HG02798 (cell line): ENCODE data around the gene NIPA2.

Source experiments
- ATAC-seq: cut with Tn5 transposase; IDR thresholded peaks from one replicate; pipeline ENCODE4 v1.9.1; 2021; ENCODE audit warnings: mild to moderate bottlenecking; ENCODE audit not compliant: unreplicated experiment, poor library complexity

The NIPA2 gene

GRCh38 chr15:22874256-22874655, 35.8 kb downstream of the NIPA2 start:
- no peak for ATAC-seq

- ATAC-seq: no peak
Measured at GRCh38 chr15:22874966-22875365, 36.5 kb downstream of the NIPA2 start.

- no peak for ATAC-seq
Measured at GRCh38 chr15:22877117-22877516, 38.7 kb downstream of the NIPA2 start.

- ATAC-seq: no peak
Measured at GRCh38 chr15:22877607-22878006, 39.1 kb downstream of the NIPA2 start.

- ATAC-seq: no peak
Measured at GRCh38 chr15:22878103-22878502, 39.6 kb downstream of the NIPA2 start.

- no peak for ATAC-seq
Measured at GRCh38 chr15:22880068-22880980, 41.9 kb downstream of the NIPA2 start.

- no peak for ATAC-seq
Measured at GRCh38 chr15:22880981-22881738, 42.7 kb downstream of the NIPA2 start.

- no peak for ATAC-seq
Measured at GRCh38 chr15:22881739-22882440, 43.4 kb downstream of the NIPA2 start.

GRCh38 chr15:22883196-22883595, 44.7 kb downstream of the NIPA2 start:
- ATAC-seq: no peak

GRCh38 chr15:22884344-22884743, 45.9 kb downstream of the NIPA2 start:
- no peak for ATAC-seq

- no peak for ATAC-seq
Measured at GRCh38 chr15:22885120-22885519, 46.7 kb downstream of the NIPA2 start.

- no peak for ATAC-seq
Measured at GRCh38 chr15:22887157-22887951, 48.9 kb downstream of the NIPA2 start.

- no peak for ATAC-seq
Measured at GRCh38 chr15:22888120-22888859, 49.8 kb downstream of the NIPA2 start.

GRCh38 chr15:22889146-22889818, 50.8 kb downstream of the NIPA2 start:
- ATAC-seq: no peak

- ATAC-seq: no peak
Measured at GRCh38 chr15:22890296-22890695, 51.8 kb downstream of the NIPA2 start.

GRCh38 chr15:22891426-22892210, 53.2 kb downstream of the NIPA2 start:
- no peak for ATAC-seq

GRCh38 chr15:22892333-22892732, 53.9 kb downstream of the NIPA2 start:
- ATAC-seq: no peak

- ATAC-seq: no peak
Measured at GRCh38 chr15:22893081-22893480, 54.6 kb downstream of the NIPA2 start.
